ENCODE results near the gene PTPN21.

The PTPN21 gene

GRCh38 chr14:88592031-88592430, 37.2 kb upstream of the PTPN21 start:
- WGBS (ENCODE audit: insufficient coverage), result 100% methylated on average over 1 of the region's 1 CpG

GRCh38 chr14:88590173-88590572, 35.4 kb upstream of the PTPN21 start:
- no peak for DNase-seq
- CTCF ChIA-PET, result interaction anchor here (1.0 kb wide), 1 partner anchor 9 kb away, joined by 3 read pairs; no protein-coding TSS in a partner anchor
- POLR2A ChIA-PET, result no interaction called here

More at GRCh38 chr14:88592031-88592430, 37.2 kb upstream of the PTPN21 start:
- H3K4me3 ChIP-seq (ENCODE audit: control insufficient read depth in 1 of 7, extremely low read depth in 1 of 7, insufficient read depth in 4 of 7, low read depth in 2 of 7, low read length in 6 of 7), result no peak overlapping the region
- DNase-seq, result no peak
- peaks cover 2 to 46% (median 27%) of the 10 kb centered on the region in 4 experiments for H3K36me3 ChIP-seq (ENCODE audit: control insufficient read depth in 4 of 4, insufficient read depth in 4 of 4, low read length in 3 of 4)
- no peaks in the 10 kb centered on the region for H3K4me1 ChIP-seq (ENCODE audit: control extremely low read depth in 1 of 4, control insufficient read depth in 4 of 4, insufficient read depth in 4 of 4, low read length in 3 of 4)
- H3K27ac ChIP-seq (ENCODE audit: insufficient read depth in 1 of 2, low read depth in 1 of 2, low read length in 2 of 2, poor library complexity in 1 of 2, severe bottlenecking in 2 of 2), result no peak overlapping the region
- CTCF ChIA-PET, result interaction anchor here (0.9 kb wide), 1 partner anchor 20 kb away, joined by 3 read pairs; no protein-coding TSS in a partner anchor
- POLR2A ChIA-PET, result no interaction called here
- no peaks in the 10 kb centered on the region for H3K27me3 ChIP-seq (replicated peaks in 2 of 5; ENCODE audit: control insufficient read depth in 4 of 5, insufficient read depth in 5 of 5, low read length in 4 of 5)
- H3K9me3 ChIP-seq (ENCODE audit: control extremely low read depth in 1 of 5, control insufficient read depth in 4 of 5, insufficient read depth in 2 of 5, low read depth in 1 of 5, low read length in 4 of 5), result no peaks in the 10 kb centered on the region

GRCh38 chr14:88588081-88588480, 33.3 kb upstream of the PTPN21 start:
- ChIA-PET CTCF (no interaction called here), POLR2A (no interaction called here)
- H3K4me1 ChIP-seq (ENCODE audit: control extremely low read depth in 1 of 4, control insufficient read depth in 4 of 4, insufficient read depth in 4 of 4, low read length in 3 of 4), result no peaks in the 10 kb centered on the region
- H3K27me3 ChIP-seq (replicated peaks in 2 of 5; ENCODE audit: control insufficient read depth in 4 of 5, insufficient read depth in 5 of 5, low read length in 4 of 5), result no peaks in the 10 kb centered on the region
- no CpG with 5 or more reads among the region's 5 CpGs for WGBS (ENCODE audit: insufficient coverage)
- H3K27ac ChIP-seq (ENCODE audit: insufficient read depth in 1 of 2, low read depth in 1 of 2, low read length in 2 of 2, poor library complexity in 1 of 2, severe bottlenecking in 2 of 2), result no peak overlapping the region
- peaks cover 2 to 61% (median 31%) of the 10 kb centered on the region in 4 experiments for H3K36me3 ChIP-seq (ENCODE audit: control insufficient read depth in 4 of 4, insufficient read depth in 4 of 4, low read length in 3 of 4)
- no peak overlapping the region for H3K4me3 ChIP-seq (ENCODE audit: control insufficient read depth in 1 of 7, extremely low read depth in 1 of 7, insufficient read depth in 4 of 7, low read depth in 2 of 7, low read length in 6 of 7)
- no peak for DNase-seq
- no peaks in the 10 kb centered on the region for H3K9me3 ChIP-seq (ENCODE audit: control extremely low read depth in 1 of 5, control insufficient read depth in 4 of 5, insufficient read depth in 2 of 5, low read depth in 1 of 5, low read length in 4 of 5)

More at GRCh38 chr14:88590173-88590572, 35.4 kb upstream of the PTPN21 start:
- Histone ChIP-seq H3K27ac (ENCODE audit: insufficient read depth in 1 of 2, low read depth in 1 of 2, low read length in 2 of 2, poor library complexity in 1 of 2, severe bottlenecking in 2 of 2) (no peak overlapping the region), H3K4me1 (ENCODE audit: control extremely low read depth in 1 of 4, control insufficient read depth in 4 of 4, insufficient read depth in 4 of 4, low read length in 3 of 4) (no peaks in the 10 kb centered on the region), H3K9me3 (ENCODE audit: control extremely low read depth in 1 of 5, control insufficient read depth in 4 of 5, insufficient read depth in 2 of 5, low read depth in 1 of 5, low read length in 4 of 5) (no peaks in the 10 kb centered on the region), H3K36me3 (ENCODE audit: control insufficient read depth in 4 of 4, insufficient read depth in 4 of 4, low read length in 3 of 4) (peaks cover 2 to 57% (median 27%) of the 10 kb centered on the region in 4 experiments), H3K27me3 (replicated peaks in 2 of 5; ENCODE audit: control insufficient read depth in 4 of 5, insufficient read depth in 5 of 5, low read length in 4 of 5) (no peaks in the 10 kb centered on the region), H3K4me3 (ENCODE audit: control insufficient read depth in 1 of 7, extremely low read depth in 1 of 7, insufficient read depth in 4 of 7, low read depth in 2 of 7, low read length in 6 of 7) (no peak overlapping the region)
- 93% methylated on average over 4 of the region's 4 CpGs for WGBS (ENCODE audit: insufficient coverage)

GRCh38 chr14:88584451-88584850, 29.6 kb upstream of the PTPN21 start:
- DNase-seq, result no peak
- H3K4me3 ChIP-seq (ENCODE audit: control insufficient read depth in 1 of 7, extremely low read depth in 1 of 7, insufficient read depth in 4 of 7, low read depth in 2 of 7, low read length in 6 of 7), result no peak overlapping the region
- ChIA-PET POLR2A (interaction anchor here (0.6 kb wide), 1 partner anchor 10 kb away, joined by 3 read pairs; no protein-coding TSS in a partner anchor), CTCF (interaction anchor here (0.7 to 1.1 kb wide), 2 partner anchors 17 to 1408 kb away, joined by 3 read pairs; no protein-coding TSS in a partner anchor)
- no peaks in the 10 kb centered on the region for H3K9me3 ChIP-seq (ENCODE audit: control extremely low read depth in 1 of 5, control insufficient read depth in 4 of 5, insufficient read depth in 2 of 5, low read depth in 1 of 5, low read length in 4 of 5)
- H3K27me3 ChIP-seq (replicated peaks in 2 of 5; ENCODE audit: control insufficient read depth in 4 of 5, insufficient read depth in 5 of 5, low read length in 4 of 5), result no peaks in the 10 kb centered on the region
- H3K27ac ChIP-seq (ENCODE audit: insufficient read depth in 1 of 2, low read depth in 1 of 2, low read length in 2 of 2, poor library complexity in 1 of 2, severe bottlenecking in 2 of 2), result no peak overlapping the region
- H3K4me1 ChIP-seq (ENCODE audit: control extremely low read depth in 1 of 4, control insufficient read depth in 4 of 4, insufficient read depth in 4 of 4, low read length in 3 of 4), result no peaks in the 10 kb centered on the region
- H3K36me3 ChIP-seq (ENCODE audit: control insufficient read depth in 4 of 4, insufficient read depth in 4 of 4, low read length in 3 of 4), result peaks cover 5 to 65% (median 31%) of the 10 kb centered on the region in 4 experiments
- 100% methylated on average over 2 of the region's 3 CpGs for WGBS (ENCODE audit: insufficient coverage)

GRCh38 chr14:88576222-88576621, 21.4 kb upstream of the PTPN21 start:
- H3K4me3 ChIP-seq (ENCODE audit: control insufficient read depth in 1 of 7, extremely low read depth in 1 of 7, insufficient read depth in 4 of 7, low read depth in 2 of 7, low read length in 6 of 7), result no peak overlapping the region
- H3K36me3 ChIP-seq (ENCODE audit: control insufficient read depth in 4 of 4, insufficient read depth in 4 of 4, low read length in 3 of 4), result peaks cover 20 to 80% (median 48%) of the 10 kb centered on the region in 4 experiments
- CTCF ChIA-PET, result no interaction called here
- H3K27me3 ChIP-seq (replicated peaks in 2 of 5; ENCODE audit: control insufficient read depth in 4 of 5, insufficient read depth in 5 of 5, low read length in 4 of 5), result no peaks in the 10 kb centered on the region
- POLR2A ChIA-PET, result no interaction called here
- H3K27ac ChIP-seq (ENCODE audit: insufficient read depth in 1 of 2, low read depth in 1 of 2, low read length in 2 of 2, poor library complexity in 1 of 2, severe bottlenecking in 2 of 2), result no peak overlapping the region
- no peaks in the 10 kb centered on the region for H3K9me3 ChIP-seq (ENCODE audit: control extremely low read depth in 1 of 5, control insufficient read depth in 4 of 5, insufficient read depth in 2 of 5, low read depth in 1 of 5, low read length in 4 of 5)
- no peaks in the 10 kb centered on the region for H3K4me1 ChIP-seq (ENCODE audit: control extremely low read depth in 1 of 4, control insufficient read depth in 4 of 4, insufficient read depth in 4 of 4, low read length in 3 of 4)
- no peak for DNase-seq
- WGBS (ENCODE audit: insufficient coverage), result 100% methylated on average over 2 of the region's 5 CpGs

- ChIA-PET POLR2A (no interaction called here), CTCF (interaction anchor here (1.1 to 1.2 kb wide), 2 partner anchors 16 to 20 kb away, joined by 3 read pairs; no protein-coding TSS in a partner anchor)
- no CpG with 5 or more reads among the region's 4 CpGs for WGBS (ENCODE audit: insufficient coverage)
- no peak overlapping the region for H3K27ac ChIP-seq (ENCODE audit: insufficient read depth in 1 of 2, low read depth in 1 of 2, low read length in 2 of 2, poor library complexity in 1 of 2, severe bottlenecking in 2 of 2)
- no peaks in the 10 kb centered on the region for H3K4me1 ChIP-seq (ENCODE audit: control extremely low read depth in 1 of 4, control insufficient read depth in 4 of 4, insufficient read depth in 4 of 4, low read length in 3 of 4)
- peaks cover 22 to 77% (median 58%) of the 10 kb centered on the region in 4 experiments for H3K36me3 ChIP-seq (ENCODE audit: control insufficient read depth in 4 of 4, insufficient read depth in 4 of 4, low read length in 3 of 4)
- no peaks in the 10 kb centered on the region for H3K27me3 ChIP-seq (replicated peaks in 2 of 5; ENCODE audit: control insufficient read depth in 4 of 5, insufficient read depth in 5 of 5, low read length in 4 of 5)
- H3K9me3 ChIP-seq (ENCODE audit: control extremely low read depth in 1 of 5, control insufficient read depth in 4 of 5, insufficient read depth in 2 of 5, low read depth in 1 of 5, low read length in 4 of 5), result peaks cover 0 to 3% (median 0%) of the 10 kb centered on the region in 5 experiments
- no peak for DNase-seq
- H3K4me3 ChIP-seq (ENCODE audit: control insufficient read depth in 1 of 7, extremely low read depth in 1 of 7, insufficient read depth in 4 of 7, low read depth in 2 of 7, low read length in 6 of 7), result no peak overlapping the region
These were observed 17.3 kb upstream of the PTPN21 start for GRCh38 chr14:88572117-88572516.

- ChIA-PET CTCF (interaction anchor here (1.7 kb wide), 1 partner anchor 16 kb away, joined by 3 read pairs; no protein-coding TSS in a partner anchor), POLR2A (no interaction called here)
- DNase-seq, result no peak
- Histone ChIP-seq H3K36me3 (ENCODE audit: control insufficient read depth in 4 of 4, insufficient read depth in 4 of 4, low read length in 3 of 4) (peaks cover 18 to 43% (median 34%) of the 10 kb centered on the region in 4 experiments), H3K27ac (ENCODE audit: insufficient read depth in 1 of 2, low read depth in 1 of 2, low read length in 2 of 2, poor library complexity in 1 of 2, severe bottlenecking in 2 of 2) (no peak overlapping the region), H3K27me3 (replicated peaks in 2 of 5; ENCODE audit: control insufficient read depth in 4 of 5, insufficient read depth in 5 of 5, low read length in 4 of 5) (no peaks in the 10 kb centered on the region), H3K4me3 (ENCODE audit: control insufficient read depth in 1 of 7, extremely low read depth in 1 of 7, insufficient read depth in 4 of 7, low read depth in 2 of 7, low read length in 6 of 7) (no peak overlapping the region), H3K4me1 (ENCODE audit: control extremely low read depth in 1 of 4, control insufficient read depth in 4 of 4, insufficient read depth in 4 of 4, low read length in 3 of 4) (peaks cover 5 to 9% (median 7%) of the 10 kb centered on the region in 4 experiments), H3K9me3 (ENCODE audit: control extremely low read depth in 1 of 5, control insufficient read depth in 4 of 5, insufficient read depth in 2 of 5, low read depth in 1 of 5, low read length in 4 of 5) (peaks cover 0 to 3% (median 0%) of the 10 kb centered on the region in 5 experiments)
- 67% methylated on average over 1 of the region's 3 CpGs for WGBS (ENCODE audit: insufficient coverage)
These were observed 13.4 kb upstream of the PTPN21 start for GRCh38 chr14:88568196-88568595.

Measured in common myeloid progenitor, CD34-positive (primary cell).